GM06990 (cell line): ENCODE data around the gene LMNTD1.

Experiments used
- DNase-seq: peaks from one replicate; pipeline ENCODE4 v3.0.0-alpha.2; 2011; ENCODE audit not compliant: insufficient read length; ENCODE audit errors: extremely low read depth
- H3K27me3 ChIP-seq: replicated peaks from 2 replicates; pipeline ENCODE4 v1.6.0; 2011; ENCODE audit warnings: low read length; ENCODE audit not compliant: control insufficient read depth, insufficient read depth
- H3K36me3 ChIP-seq: 2 replicates; pipeline ENCODE4 v1.5.1; 2011; ENCODE audit warnings: low read length; ENCODE audit not compliant: control insufficient read depth, insufficient read depth
- H3K4me3 ChIP-seq: replicated peaks from 2 replicates; pipeline ENCODE4 v1.5.1; 2011; ENCODE audit warnings: low read depth, mild to moderate bottlenecking, control low read depth, low read length
- TF ChIP-seq, protein P1 (sequence below): IDR thresholded peaks from 2 replicates; pipeline ENCODE4 v1.5.1; 2011; ENCODE audit warnings: low read length, control low read depth, mild to moderate bottlenecking, inconsistent platforms; ENCODE audit not compliant: insufficient read depth, poor library complexity, severe bottlenecking

Gene LMNTD1

DNA sequence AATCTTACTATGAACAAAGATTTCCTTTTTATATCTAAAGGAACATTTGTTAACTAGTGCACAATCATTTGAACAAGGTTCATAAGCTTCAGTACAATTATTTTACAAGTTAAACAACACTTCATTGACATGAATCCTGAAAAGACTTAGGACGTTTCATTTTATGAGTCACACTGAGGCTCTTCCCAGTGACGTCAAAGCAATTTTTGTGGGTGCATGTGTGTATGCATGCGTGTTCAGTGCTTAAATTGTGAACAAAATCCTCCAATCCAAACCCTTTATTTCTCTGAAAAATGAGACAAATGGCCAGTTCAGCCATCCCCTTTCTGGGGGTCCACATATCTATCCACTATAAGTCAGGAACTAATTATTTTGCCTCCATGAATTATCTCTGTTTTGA lies 2.9 kb downstream of the LMNTD1 start:
- no peaks in the 10 kb centered on the region for H3K27me3 ChIP-seq
- no peaks in the 10 kb centered on the region for H3K36me3 ChIP-seq
- TF ChIP-seq, protein P1, sequence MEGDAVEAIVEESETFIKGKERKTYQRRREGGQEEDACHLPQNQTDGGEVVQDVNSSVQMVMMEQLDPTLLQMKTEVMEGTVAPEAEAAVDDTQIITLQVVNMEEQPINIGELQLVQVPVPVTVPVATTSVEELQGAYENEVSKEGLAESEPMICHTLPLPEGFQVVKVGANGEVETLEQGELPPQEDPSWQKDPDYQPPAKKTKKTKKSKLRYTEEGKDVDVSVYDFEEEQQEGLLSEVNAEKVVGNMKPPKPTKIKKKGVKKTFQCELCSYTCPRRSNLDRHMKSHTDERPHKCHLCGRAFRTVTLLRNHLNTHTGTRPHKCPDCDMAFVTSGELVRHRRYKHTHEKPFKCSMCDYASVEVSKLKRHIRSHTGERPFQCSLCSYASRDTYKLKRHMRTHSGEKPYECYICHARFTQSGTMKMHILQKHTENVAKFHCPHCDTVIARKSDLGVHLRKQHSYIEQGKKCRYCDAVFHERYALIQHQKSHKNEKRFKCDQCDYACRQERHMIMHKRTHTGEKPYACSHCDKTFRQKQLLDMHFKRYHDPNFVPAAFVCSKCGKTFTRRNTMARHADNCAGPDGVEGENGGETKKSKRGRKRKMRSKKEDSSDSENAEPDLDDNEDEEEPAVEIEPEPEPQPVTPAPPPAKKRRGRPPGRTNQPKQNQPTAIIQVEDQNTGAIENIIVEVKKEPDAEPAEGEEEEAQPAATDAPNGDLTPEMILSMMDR, result no peak
- no peak overlapping the region for H3K4me3 ChIP-seq
- no peak for DNase-seq

DNA sequence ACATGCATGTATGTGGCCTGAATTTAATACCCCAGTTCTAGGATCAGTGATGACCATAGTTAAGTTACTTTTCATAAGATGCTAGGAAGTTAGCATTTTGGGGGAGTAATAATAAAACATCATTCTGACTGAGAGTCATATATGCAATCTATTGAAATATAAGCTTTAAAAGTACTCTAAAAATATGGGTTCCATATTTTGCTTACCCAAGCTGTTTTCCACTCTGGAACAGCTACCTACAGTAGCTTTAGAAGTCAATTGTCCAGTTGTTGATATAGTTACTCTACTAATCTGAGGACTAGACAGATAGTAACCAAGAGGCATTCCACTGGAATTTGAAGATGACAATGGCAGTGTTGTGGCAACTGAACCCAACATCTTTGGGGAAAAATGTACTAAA lies 4.0 kb downstream of the LMNTD1 start:
- TF ChIP-seq, protein P1, result no peak
- DNase-seq, result no peak
- no peaks in the 10 kb centered on the region for H3K36me3 ChIP-seq

DNA sequence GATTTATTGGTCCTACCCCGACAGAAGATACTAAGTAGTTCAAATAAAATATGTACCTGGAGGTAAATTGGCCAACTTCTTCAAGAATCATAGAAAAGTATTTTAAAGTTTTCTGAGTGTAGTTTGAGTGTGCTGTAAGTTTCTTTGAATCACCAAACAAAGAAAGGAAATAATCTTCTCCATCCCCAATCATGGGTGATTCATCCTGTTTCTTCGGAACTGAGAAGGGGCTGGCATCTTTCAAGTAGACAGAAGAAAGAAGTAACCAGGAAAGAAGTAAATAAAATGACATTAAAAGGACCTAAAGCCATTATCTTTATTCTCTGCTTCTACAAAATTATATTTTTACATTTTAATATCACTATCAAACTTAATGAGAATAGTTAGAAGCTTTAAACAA lies 6.8 kb downstream of the LMNTD1 start:
- TF ChIP-seq, protein P1, result no peak
- Histone ChIP-seq H3K27me3 (no peaks in the 10 kb centered on the region), H3K36me3 (no peaks in the 10 kb centered on the region), H3K4me3 (no peak overlapping the region)
- DNase-seq, result no peak

More for the DNA sequence above, 4.0 kb downstream of the LMNTD1 start:
- Histone ChIP-seq H3K27me3 (no peaks in the 10 kb centered on the region), H3K4me3 (no peak overlapping the region)

DNA sequence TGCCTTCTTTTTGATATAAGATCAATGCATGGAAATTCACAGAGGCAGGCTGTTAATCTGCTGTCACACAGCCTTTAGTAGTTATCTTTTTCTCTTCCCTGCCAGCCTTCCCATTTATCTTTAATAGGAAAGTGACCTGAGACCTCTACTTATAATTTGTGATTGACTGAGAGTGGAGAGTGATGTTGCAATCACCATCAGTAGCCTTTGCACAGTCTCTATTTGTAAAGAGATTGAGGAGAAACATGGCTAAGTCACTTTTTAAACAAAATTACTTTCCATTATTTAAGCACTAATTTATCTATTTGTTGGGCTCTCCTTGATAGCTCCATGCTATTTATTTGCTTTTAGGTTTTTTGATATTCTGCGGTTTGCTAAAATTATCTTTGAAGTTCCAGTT lies 19.9 kb downstream of the LMNTD1 start:
- Histone ChIP-seq H3K4me3 (no peak overlapping the region), H3K36me3 (no peaks in the 10 kb centered on the region), H3K27me3 (no peaks in the 10 kb centered on the region)
- DNase-seq, result no peak
- TF ChIP-seq, protein P1, result no peak

DNA sequence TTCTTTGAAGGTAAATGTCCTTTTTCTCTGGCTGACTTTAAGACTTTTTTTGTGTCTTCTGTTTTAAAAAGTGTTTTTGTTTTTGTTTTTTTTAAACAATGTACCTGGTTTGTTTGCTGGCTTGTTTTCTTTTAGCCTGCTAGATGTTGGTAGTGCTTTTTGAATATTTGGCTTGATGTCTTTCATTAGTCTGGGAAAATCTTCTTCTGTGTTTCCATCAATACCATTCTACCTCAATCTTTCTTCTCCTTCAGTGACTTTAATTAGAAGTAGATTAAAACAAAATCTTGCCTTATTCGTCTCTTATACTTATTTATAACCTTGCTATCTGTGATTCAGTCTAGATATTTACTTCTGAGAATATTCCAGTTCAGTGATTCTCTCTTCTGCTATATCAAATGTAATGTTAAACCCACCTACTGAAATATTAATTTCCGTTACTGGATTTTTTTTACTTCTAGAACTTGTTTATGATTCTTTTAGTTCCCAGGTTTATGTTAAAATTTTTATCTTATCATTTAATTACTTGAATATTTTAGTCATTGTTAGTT lies 21.5 kb downstream of the LMNTD1 start:
- no peak for DNase-seq
- H3K27me3 ChIP-seq, result no peaks in the 10 kb centered on the region
- no peak overlapping the region for H3K4me3 ChIP-seq
- TF ChIP-seq, protein P1, result no peak
- no peaks in the 10 kb centered on the region for H3K36me3 ChIP-seq

DNA sequence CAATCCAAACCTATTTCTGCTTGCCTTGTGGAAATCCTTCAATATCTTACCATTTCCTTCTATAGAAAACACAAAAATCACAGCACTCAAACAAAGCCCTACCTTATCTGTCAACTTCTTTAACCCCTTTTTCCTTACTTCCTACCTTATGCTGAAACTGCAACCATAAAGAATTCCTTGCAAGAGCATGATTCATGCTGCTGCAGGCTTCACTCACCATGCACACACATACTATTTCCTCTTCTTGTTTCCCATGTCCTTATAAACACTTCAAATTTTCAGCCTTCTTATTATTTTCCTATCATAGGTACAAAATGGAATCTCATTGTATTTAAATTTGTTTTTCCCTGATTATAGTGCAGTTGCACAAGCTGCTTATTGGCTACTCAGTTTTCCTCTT lies 23.3 kb downstream of the LMNTD1 start:
- Histone ChIP-seq H3K4me3 (no peak overlapping the region), H3K36me3 (no peaks in the 10 kb centered on the region), H3K27me3 (no peaks in the 10 kb centered on the region)
- TF ChIP-seq, protein P1, result no peak
- no peak for DNase-seq
